ENCODE data around the gene PDE3A. TPM values are rescaled to one million over a fixed set of nuclear protein-coding genes. Genes with fewer than 3 reads are reported as not detected.

The PDE3A gene
- total and polyA plus RNA-seq, 2 of the 4 experiments (the other 2 are of a cell fraction): 0.09 to 0.18 TPM

- no peak overlapping the region for H3K14ac ChIP-seq (replicated peaks; ENCODE audit: low read depth, low read length)
- H3K4me1 ChIP-seq (ENCODE audit: control insufficient read depth, insufficient read depth, low read length): no peaks in the 10 kb centered on the region
- H4K91ac ChIP-seq (ENCODE audit: insufficient read depth, low read depth, low read length): no peak overlapping the region
- H3K4ac ChIP-seq (ENCODE audit: low read depth, low read length): no peak overlapping the region
- no peaks in the 10 kb centered on the region for H4K20me1 ChIP-seq (ENCODE audit: insufficient read depth, low read length)
- peaks cover 4% of the 10 kb centered on the region for H3K36me3 ChIP-seq (ENCODE audit: control insufficient read depth, insufficient read depth, low read length)
- intact Hi-C loops (cut with micrococcal nuclease) (no loop called here), in situ Hi-C loops (cut with MboI; ENCODE audit: low sequenced_read_pairs) (no loop called here), dilution Hi-C loops (cut with HindIII; ENCODE audit: low sequenced_read_pairs, unreplicated experiment) (no loop called here)
- CTCF ChIA-PET: no interaction called here
- no peak overlapping the region for H3K23ac ChIP-seq (ENCODE audit: low read depth, low read length)
- H3K4me2 ChIP-seq (ENCODE audit: low read depth, low read length): no peak overlapping the region
- H3K56ac ChIP-seq (ENCODE audit: extremely low read depth, insufficient read depth, low read length): no peak overlapping the region
- H3K9me3 ChIP-seq (ENCODE audit: control insufficient read depth, insufficient read depth, low read length): peaks cover 4% of the 10 kb centered on the region; the same call in 1 of the 2 replicates
- H4K8ac ChIP-seq (ENCODE audit: low read depth in 2 of 2, low read length in 2 of 2): no peak overlapping the region
- TF ChIP-seq CHD1 (IDR thresholded peaks at IDR 0.05; ENCODE audit: low read depth, low read length) (no peak), FOS (IDR thresholded peaks at IDR 0.05; ENCODE audit: low read depth, low read length) (no peak), ELK1 (IDR thresholded peaks at IDR 0.05; ENCODE audit: borderline replicate concordance, low read depth, low read length) (no peak), BHLHE40 (IDR thresholded peaks at IDR 0.05; ENCODE audit: low read depth, low read length) (no peak), RFX5 (IDR thresholded peaks at IDR 0.05; ENCODE audit: low read depth, low read length) (no peak), MAFK (IDR thresholded peaks at IDR 0.05; ENCODE audit: low read depth, low read length) (no peak), RCOR1 (IDR thresholded peaks at IDR 0.05; ENCODE audit: insufficient replicate concordance, low read length) (no peak), NFE2L2 (IDR thresholded peaks at IDR 0.05; ENCODE audit: low read depth, low read length) (no peak), RAD21 (IDR thresholded peaks at IDR 0.05; ENCODE audit: low read length) (no peak), POLR2A (IDR thresholded peaks at IDR 0.05; ENCODE audit: low read depth, low read length) (no peak), MXI1 (IDR thresholded peaks at IDR 0.05; ENCODE audit: borderline replicate concordance, low read depth, low read length) (no peak), MAZ (IDR thresholded peaks at IDR 0.05; ENCODE audit: borderline replicate concordance, low read depth, low read length) (no peak), SMC3 (IDR thresholded peaks at IDR 0.05; ENCODE audit: low read depth, low read length) (no peak), CEBPB (IDR thresholded peaks at IDR 0.05; ENCODE audit: low read depth, low read length) (no peak)
- TF ChIP-seq, protein P1, sequence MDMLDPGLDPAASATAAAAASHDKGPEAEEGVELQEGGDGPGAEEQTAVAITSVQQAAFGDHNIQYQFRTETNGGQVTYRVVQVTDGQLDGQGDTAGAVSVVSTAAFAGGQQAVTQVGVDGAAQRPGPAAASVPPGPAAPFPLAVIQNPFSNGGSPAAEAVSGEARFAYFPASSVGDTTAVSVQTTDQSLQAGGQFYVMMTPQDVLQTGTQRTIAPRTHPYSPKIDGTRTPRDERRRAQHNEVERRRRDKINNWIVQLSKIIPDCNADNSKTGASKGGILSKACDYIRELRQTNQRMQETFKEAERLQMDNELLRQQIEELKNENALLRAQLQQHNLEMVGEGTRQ (IDR thresholded peaks at IDR 0.05; ENCODE audit: low read depth, low read length): no peak
- TF ChIP-seq, protein P2, sequence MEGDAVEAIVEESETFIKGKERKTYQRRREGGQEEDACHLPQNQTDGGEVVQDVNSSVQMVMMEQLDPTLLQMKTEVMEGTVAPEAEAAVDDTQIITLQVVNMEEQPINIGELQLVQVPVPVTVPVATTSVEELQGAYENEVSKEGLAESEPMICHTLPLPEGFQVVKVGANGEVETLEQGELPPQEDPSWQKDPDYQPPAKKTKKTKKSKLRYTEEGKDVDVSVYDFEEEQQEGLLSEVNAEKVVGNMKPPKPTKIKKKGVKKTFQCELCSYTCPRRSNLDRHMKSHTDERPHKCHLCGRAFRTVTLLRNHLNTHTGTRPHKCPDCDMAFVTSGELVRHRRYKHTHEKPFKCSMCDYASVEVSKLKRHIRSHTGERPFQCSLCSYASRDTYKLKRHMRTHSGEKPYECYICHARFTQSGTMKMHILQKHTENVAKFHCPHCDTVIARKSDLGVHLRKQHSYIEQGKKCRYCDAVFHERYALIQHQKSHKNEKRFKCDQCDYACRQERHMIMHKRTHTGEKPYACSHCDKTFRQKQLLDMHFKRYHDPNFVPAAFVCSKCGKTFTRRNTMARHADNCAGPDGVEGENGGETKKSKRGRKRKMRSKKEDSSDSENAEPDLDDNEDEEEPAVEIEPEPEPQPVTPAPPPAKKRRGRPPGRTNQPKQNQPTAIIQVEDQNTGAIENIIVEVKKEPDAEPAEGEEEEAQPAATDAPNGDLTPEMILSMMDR (conservative IDR thresholded peaks at IDR 0.05; ENCODE audit: low read depth, low read length): no peak
- no peak overlapping the region for H2BK20ac ChIP-seq (ENCODE audit: low read depth, low read length)
- no TSS peak for BruUV-seq (replicated peaks)
- ATAC-seq (ENCODE audit: low read depth) (no peak), DNase-seq (no peak)
- H3K79me1 ChIP-seq (ENCODE audit: low read depth in 1 of 2, low read length in 2 of 2): no peaks in the 10 kb centered on the region
- no peak overlapping the region for H3K18ac ChIP-seq (ENCODE audit: low read depth, low read length)
- no peak overlapping the region for H2AK5ac ChIP-seq (ENCODE audit: low read depth, low read length)
- H2BK15ac ChIP-seq (ENCODE audit: low read depth, low read length): no peak overlapping the region
- H4K5ac ChIP-seq (ENCODE audit: low read depth, low read length): no peak overlapping the region
- POLR2A ChIA-PET (ENCODE audit: unreplicated experiment): no interaction called here
- no peaks in the 10 kb centered on the region for H3K9me1 ChIP-seq (ENCODE audit: insufficient read depth, low read length)
- H3K27me3 ChIP-seq (ENCODE audit: control insufficient read depth, insufficient read depth, low read length): no peaks in the 10 kb centered on the region
- H3K9ac ChIP-seq (ENCODE audit: low read depth, low read length): no peak overlapping the region
- no CpG with 5 or more reads among the region's 2 CpGs for WGBS, 2 experiments (ENCODE audit: extremely low coverage in 2 of 2, insufficient read length in 1 of 2)
- H2BK120ac ChIP-seq (ENCODE audit: low read depth, low read length): no peak overlapping the region
- no peak overlapping the region for H2AFZ ChIP-seq (replicated peaks; ENCODE audit: low read length, poor library complexity)
- H2BK5ac ChIP-seq (ENCODE audit: low read depth, low read length, poor library complexity, severe bottlenecking): no peak overlapping the region
- no peak overlapping the region for H3K4me3 ChIP-seq (ENCODE audit: insufficient read depth, low read depth, low read length)
- H2AK9ac ChIP-seq (replicated peaks; ENCODE audit: low read depth, low read length, poor library complexity): no peak overlapping the region
- no peak overlapping the region for H3K27ac ChIP-seq (ENCODE audit: insufficient read depth, low read length)
These were observed 289.2 kb downstream of the PDE3A start for GRCh38 chr12:20657496-20657895.

All from IMR-90 (cell line).